DND-41 (cell line): ENCODE data around the gene PAK4.

Source experiments
- ATAC-seq: fragments of 200-7000 bp; cut with Tn5 transposase; 3 replicates; pipeline ENCODE4 v1.9.1; 2021; ENCODE audit warnings: low read depth; ENCODE audit not compliant: insufficient read depth
- DNase-seq: peaks from one replicate; pipeline ENCODE4 v3.0.0-alpha.2; 2020
- H2AFZ ChIP-seq: 2 replicates; pipeline ENCODE4 v1.6.0; 2012; ENCODE audit warnings: low read depth, low read length
- H3K27ac ChIP-seq: 2 replicates; pipeline ENCODE4 v1.5.1; 2012; ENCODE audit warnings: low read length, inconsistent platforms
- H3K27me3 ChIP-seq: fragments of 200-600 bp; sonication (generic); 2 replicates; pipeline ENCODE4 v1.6.0; 2012; ENCODE audit warnings: low read length, mild to moderate bottlenecking, inconsistent platforms; ENCODE audit not compliant: insufficient read depth, poor library complexity
- H3K36me3 ChIP-seq: 2 replicates; pipeline ENCODE4 v1.5.1; 2012; ENCODE audit warnings: low read length, inconsistent platforms; ENCODE audit not compliant: insufficient read depth
- H3K4me1 ChIP-seq: 2 replicates; pipeline ENCODE4 v1.5.1; 2012; ENCODE audit warnings: mild to moderate bottlenecking, low read length; ENCODE audit not compliant: insufficient read depth
- H3K4me2 ChIP-seq: 2 replicates; pipeline ENCODE4 v1.6.0; 2012; ENCODE audit warnings: mild to moderate bottlenecking, moderate library complexity, low read length, inconsistent platforms; ENCODE audit not compliant: insufficient read depth
- H3K4me3 ChIP-seq, 2 experiments: fragments of 200-600 bp in 1 of 2; shearing (Covaris generic) in 1 of 2; 2 replicates each; pipeline ENCODE4 v1.5.1; 2012 to 2016; ENCODE audit warnings: inconsistent platforms in 2 of 2, low read length in 2 of 2, mild to moderate bottlenecking in 2 of 2, low read depth in 1 of 2, moderate library complexity in 1 of 2
- H3K79me2 ChIP-seq: 2 replicates; pipeline ENCODE4 v1.6.0; 2012; ENCODE audit warnings: low read length, inconsistent platforms; ENCODE audit not compliant: insufficient read depth
- H3K9ac ChIP-seq: 2 replicates; pipeline ENCODE4 v1.6.0; 2012; ENCODE audit warnings: low read depth, mild to moderate bottlenecking, inconsistent platforms, low read length, moderate library complexity
- H3K9me3 ChIP-seq: 2 replicates; pipeline ENCODE4 v1.5.1; 2012; ENCODE audit warnings: low read length, moderate library complexity, mild to moderate bottlenecking, inconsistent platforms; ENCODE audit not compliant: insufficient read depth, severe bottlenecking
- H4K20me1 ChIP-seq: 2 replicates; pipeline ENCODE4 v1.6.0; 2012; ENCODE audit warnings: low read length; ENCODE audit not compliant: insufficient read depth
- CTCF ChIP-seq: IDR thresholded peaks from 2 replicates; pipeline ENCODE4 v1.5.1; 2012; ENCODE audit warnings: borderline replicate concordance, low read length, moderate library complexity, mild to moderate bottlenecking; ENCODE audit not compliant: poor library complexity, severe bottlenecking; ENCODE audit errors: extremely low read depth
- EZH2 ChIP-seq: IDR thresholded peaks from 3 replicates; pipeline ENCODE4 v1.6.1; 2012; ENCODE audit warnings: borderline replicate concordance, low read depth, mild to moderate bottlenecking, moderate library complexity, low read length, inconsistent platforms; ENCODE audit not compliant: severe bottlenecking

Gene PAK4

GRCh38 chr19:39167461-39168257 lies 42.1 kb downstream of the PAK4 start:
- H3K27me3 ChIP-seq, result no peaks in the 10 kb centered on the region
- DNase-seq (no peak), ATAC-seq (no peak)
- no peaks in the 10 kb centered on the region for H3K4me1 ChIP-seq
- no peak overlapping the region for H3K4me3 ChIP-seq
- no peak overlapping the region for H3K9ac ChIP-seq
- peaks cover 36% of the 10 kb centered on the region for H3K36me3 ChIP-seq
- no peak overlapping the region for H3K27ac ChIP-seq
- peaks cover 28% of the 10 kb centered on the region for H3K79me2 ChIP-seq
- no peak overlapping the region for H2AFZ ChIP-seq
- H4K20me1 ChIP-seq, result peaks cover 65% of the 10 kb centered on the region
- TF ChIP-seq EZH2 (no peak), CTCF (no peak)
- no peaks in the 10 kb centered on the region for H3K9me3 ChIP-seq
- no peak overlapping the region for H3K4me2 ChIP-seq

GRCh38 chr19:39168258-39169142 lies 42.9 kb downstream of the PAK4 start:
- TF ChIP-seq CTCF (no peak), EZH2 (no peak)
- Histone ChIP-seq H3K4me3 (no peak overlapping the region), H3K79me2 (peaks cover 21% of the 10 kb centered on the region), H3K27ac (no peak overlapping the region), H3K36me3 (peaks cover 44% of the 10 kb centered on the region), H3K9ac (no peak overlapping the region), H4K20me1 (peaks cover 60% of the 10 kb centered on the region), H3K4me2 (no peak overlapping the region), H3K9me3 (no peaks in the 10 kb centered on the region), H2AFZ (no peak overlapping the region), H3K4me1 (no peaks in the 10 kb centered on the region), H3K27me3 (no peaks in the 10 kb centered on the region)
- ATAC-seq (no peak), DNase-seq (no peak)

- H4K20me1 ChIP-seq, result peaks cover 57% of the 10 kb centered on the region
- H3K27ac ChIP-seq, result no peak overlapping the region
- H2AFZ ChIP-seq, result no peak overlapping the region
- ATAC-seq (no peak), DNase-seq (no peak)
- no peaks in the 10 kb centered on the region for H3K4me1 ChIP-seq
- H3K9me3 ChIP-seq, result no peaks in the 10 kb centered on the region
- peaks cover 51% of the 10 kb centered on the region for H3K36me3 ChIP-seq
- no peak overlapping the region for H3K9ac ChIP-seq
- H3K79me2 ChIP-seq, result peaks cover 17% of the 10 kb centered on the region
- H3K27me3 ChIP-seq, result no peaks in the 10 kb centered on the region
- TF ChIP-seq CTCF, result no peak
- no peak for TF ChIP-seq EZH2
- H3K4me2 ChIP-seq, result no peak overlapping the region
- H3K4me3 ChIP-seq, result no peak overlapping the region
Observed at GRCh38 chr19:39169143-39169810, 43.7 kb downstream of the PAK4 start.
